ENCODE measurements around the gene PDXK. TPM values are rescaled to one million over a fixed set of nuclear protein-coding genes. Genes with fewer than 3 reads are reported as not detected.

PDXK gene
- total and polyA plus RNA-seq, 2 of the 8 experiments (the other 6 are each of a cell fraction or from before 2014, with no cell fraction given) = 78.0 to 112 TPM

DNA sequence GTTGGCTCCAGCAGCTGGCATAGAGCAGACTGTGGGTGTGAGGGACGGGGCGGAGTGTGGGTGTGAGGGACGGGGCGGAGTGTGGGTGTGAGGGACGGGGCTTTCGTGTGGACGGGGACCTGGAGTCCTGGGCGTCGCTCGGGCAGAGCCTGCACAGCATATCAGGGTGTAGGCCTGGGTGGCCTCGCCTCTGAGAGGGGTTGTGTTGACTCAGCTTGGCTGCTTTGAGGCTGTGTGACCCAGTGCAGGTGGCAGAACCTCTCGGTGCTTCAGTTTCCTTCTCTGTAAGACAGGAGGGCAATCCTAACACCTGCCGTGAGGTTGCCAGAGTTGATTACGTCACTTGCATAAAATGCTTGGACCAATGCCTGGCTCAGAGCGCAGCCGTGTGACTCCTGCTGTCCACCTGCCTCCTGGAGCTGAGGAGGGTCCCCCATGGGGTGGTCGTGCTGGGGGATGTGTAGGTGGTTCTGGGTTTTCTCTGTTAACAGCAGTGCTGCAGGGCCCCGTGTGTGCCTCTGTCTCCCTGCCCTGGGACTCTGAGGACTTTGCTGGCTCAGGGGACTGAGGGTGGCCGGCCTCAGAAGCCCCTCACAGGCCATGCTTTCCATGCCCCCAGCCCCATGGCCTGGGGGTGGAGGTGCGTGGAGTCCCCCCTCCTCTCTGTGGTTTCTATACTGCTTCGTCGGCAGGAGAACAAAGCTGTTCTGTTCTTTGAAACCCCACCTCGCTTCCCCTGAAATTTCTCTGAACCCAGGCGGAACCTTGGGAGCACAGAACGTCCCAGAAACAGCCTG lies 15.4 kb downstream of the PDXK start:
- Histone ChIP-seq H3K79me2 (ENCODE audit: control insufficient read depth in 1 of 2, insufficient read depth in 2 of 2, low read length in 2 of 2) (peaks cover 0 to 31% of the 10 kb centered on the region in 2 experiments; a peak in 3 of 4 replicates), H2AK5ac (ENCODE audit: low read depth, low read length) (no peak overlapping the region), H2AFZ (ENCODE audit: low read length) (no peak overlapping the region), H3K9me3 (ENCODE audit: insufficient read depth in 2 of 2, low read depth in 1 of 2, low read length in 1 of 2) (no peaks in the 10 kb centered on the region), H3K4ac (replicated peaks; ENCODE audit: insufficient read length, low read depth, low read length) (no peak overlapping the region), H3K23me2 (ENCODE audit: low read depth, low read length) (peaks cover 1% of the 10 kb centered on the region; the same call in 1 of the 2 replicates), H2BK15ac (ENCODE audit: low read length) (no peak overlapping the region), H2BK20ac (ENCODE audit: low read length) (no peak overlapping the region), H4K5ac (ENCODE audit: insufficient read length, low read depth, low read length) (no peak overlapping the region), H3K27ac (ENCODE audit: low read depth, low read length) (no peak overlapping the region), H3K79me1 (ENCODE audit: low read depth, low read length) (peaks cover 2% of the 10 kb centered on the region; the same call in 1 of the 2 replicates), H2BK12ac (ENCODE audit: low read depth, low read length) (no peak overlapping the region), H4K20me1 (replicated peaks in 1 of 2; ENCODE audit: control insufficient read depth in 1 of 2, insufficient read depth in 2 of 2, low read length in 2 of 2) (peaks cover 4 to 20% of the 10 kb centered on the region in 2 experiments), H3K56ac (replicated peaks; ENCODE audit: insufficient read length, low read depth, low read length) (no peak overlapping the region), H3K4me2 (ENCODE audit: insufficient read depth in 1 of 2, low read depth in 2 of 2, low read length in 2 of 2) (no peak overlapping the region), H3K18ac (ENCODE audit: extremely low read depth, low read length) (no peak overlapping the region), H3K4me1 (replicated peaks in 1 of 4; ENCODE audit: control insufficient read depth in 3 of 4, insufficient read depth in 4 of 4, low read length in 3 of 4) (peaks cover 0 to 4% (median under 1%) of the 10 kb centered on the region in 4 experiments; a peak in 5 of 7 replicates), H3K4me3 (ENCODE audit: extremely low read depth in 1 of 4, insufficient read depth in 2 of 4, low read depth in 3 of 4, low read length in 4 of 4) (no peak overlapping the region), H4K91ac (replicated peaks; ENCODE audit: insufficient read length, low read length) (no peak overlapping the region), H3K36me3 (ENCODE audit: control insufficient read depth in 2 of 4, insufficient read depth in 4 of 4, low read length in 3 of 4) (no peaks in the 10 kb centered on the region), H3K14ac (ENCODE audit: insufficient read length) (no peak overlapping the region), H3K27me3 (replicated peaks in 1 of 4; ENCODE audit: control insufficient read depth in 3 of 4, extremely low read depth in 1 of 4, insufficient read depth in 3 of 4, low read length in 3 of 4) (no peaks in the 10 kb centered on the region), H3K23ac (ENCODE audit: insufficient read length) (no peak overlapping the region), H4K8ac (ENCODE audit: extremely low read depth, insufficient read depth, low read length) (peak overlapping the region; percentile 46; the same call in 1 of the 2 replicates), H3K9ac (replicated peaks in 1 of 4; ENCODE audit: extremely low read depth in 1 of 4, low read depth in 3 of 4, low read length in 3 of 4) (no peak overlapping the region), H2BK120ac (replicated peaks; ENCODE audit: low read depth, low read length) (no peak overlapping the region), H2BK5ac (ENCODE audit: low read depth, low read length) (peak overlapping the region; percentile 35; the same call in 1 of the 2 replicates)
- 85% methylated on average over 22 of the region's 25 CpGs; no CpG with 5 or more reads in 1 of the 2 experiments for WGBS, 2 experiments (ENCODE audit: extremely low coverage in 1 of 2, insufficient coverage in 1 of 2, insufficient read length in 1 of 2, insufficient replicate concordance in 2 of 2, low coverage in 1 of 2, low lambda C conversion rate in 2 of 2, missing lambda C conversion rate in 1 of 2)
- CTCF ChIA-PET (ENCODE audit: partially characterized antibody) = no interaction called here
- POLR2A ChIA-PET (ENCODE audit: partially characterized antibody) = interaction anchor here (1.3 to 4.3 kb wide), 2 partner anchors 11 to 34 kb away, joined by 3 to 17 read pairs; no protein-coding TSS in a partner anchor
- FAIRE-seq = no peak
- TF ChIP-seq KDM4A (IDR thresholded peaks at IDR 0.05; ENCODE audit: low read depth, low read length, severe bottlenecking) = no peak
- DNase-seq (ENCODE audit: low read depth in 1 of 2, low spot score in 2 of 2) = no peak

Measured in H1 (cell line).